Effector CD8-positive, alpha-beta T cell (primary cell): ENCODE results near the gene NCBP3.
"Not testable (repeated sequence)": the region's sequence is repeated elsewhere in the genome, so short reads cannot be mapped to it uniquely, and the experiment has no call there.

Experiments
- DNase-seq: peaks from one replicate; lab custom pipeline; 2025; lab: John Stamatoyannopoulos, UW

NCBP3 gene

GRCh38 chr17:3812771-3813170 lies 33.3 kb downstream of the NCBP3 start:
- no peak for DNase-seq

- DNase-seq = no peak
Observed at GRCh38 chr17:3812284-3812683, 33.8 kb downstream of the NCBP3 start.

GRCh38 chr17:3810019-3810418 lies 36.0 kb downstream of the NCBP3 start:
- no peak for DNase-seq

- DNase-seq = no peak
Observed at GRCh38 chr17:3809135-3809534, 36.9 kb downstream of the NCBP3 start.

- no peak for DNase-seq
Observed at GRCh38 chr17:3808701-3809100, 37.3 kb downstream of the NCBP3 start.

DNA sequence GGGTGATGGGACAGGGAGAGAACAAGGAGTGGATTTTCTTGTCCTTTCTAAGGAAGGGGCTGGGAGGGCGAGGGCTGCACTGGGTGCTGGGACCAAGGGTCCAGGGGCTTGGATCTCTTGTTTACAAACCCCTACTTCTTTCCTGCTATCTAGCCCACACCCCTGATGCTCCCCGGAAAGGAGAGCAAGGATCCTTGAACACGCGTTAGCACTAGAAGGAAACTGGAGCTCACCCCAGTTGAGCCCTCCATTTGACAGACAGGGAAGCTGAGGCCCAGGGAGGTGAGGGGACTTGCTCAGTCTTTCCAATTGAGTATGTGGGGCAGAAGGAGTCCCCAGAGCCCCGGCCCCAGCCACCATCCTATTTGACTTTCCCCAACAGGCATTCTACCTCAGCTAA lies 40.5 kb downstream of the NCBP3 start:
- DNase-seq = no peak

DNA sequence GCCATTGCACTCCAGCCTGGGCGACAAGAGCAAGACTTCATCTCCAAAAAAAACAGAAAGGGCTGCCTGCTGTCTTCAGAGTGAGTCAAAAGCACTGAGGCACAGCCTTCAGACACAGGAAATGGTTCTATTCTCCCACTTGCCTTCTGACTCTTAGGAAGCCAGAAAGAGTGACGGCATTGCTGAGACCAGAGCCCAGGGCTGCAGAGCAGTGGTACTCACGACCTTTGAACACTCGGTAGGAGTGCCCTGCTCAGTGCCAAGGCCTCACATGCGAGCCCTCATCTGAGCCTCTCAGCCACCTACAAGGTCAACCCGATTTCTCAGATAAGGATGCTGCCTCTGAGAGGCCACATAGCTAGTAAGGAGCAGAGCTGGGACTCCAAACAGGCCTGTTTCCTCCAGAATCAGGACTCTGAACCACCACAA lies 41.5 kb downstream of the NCBP3 start:
- DNase-seq = no peak

DNA sequence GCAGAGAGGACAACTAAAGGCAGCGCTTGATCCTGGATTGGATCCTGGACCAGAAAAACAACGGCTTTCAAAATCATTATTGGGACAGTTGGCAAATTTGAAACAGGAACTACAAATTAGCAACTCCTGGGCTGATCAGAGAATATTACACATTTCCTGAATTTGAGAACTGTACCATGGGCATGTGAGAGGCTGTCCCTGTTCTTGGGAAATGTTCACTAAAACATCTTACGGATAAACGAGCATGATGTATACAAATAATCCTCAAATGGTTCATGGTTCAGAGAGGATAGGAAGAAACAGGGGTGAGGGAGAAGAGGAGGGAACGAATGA lies 42.8 kb downstream of the NCBP3 start:
- no peak for DNase-seq

DNA sequence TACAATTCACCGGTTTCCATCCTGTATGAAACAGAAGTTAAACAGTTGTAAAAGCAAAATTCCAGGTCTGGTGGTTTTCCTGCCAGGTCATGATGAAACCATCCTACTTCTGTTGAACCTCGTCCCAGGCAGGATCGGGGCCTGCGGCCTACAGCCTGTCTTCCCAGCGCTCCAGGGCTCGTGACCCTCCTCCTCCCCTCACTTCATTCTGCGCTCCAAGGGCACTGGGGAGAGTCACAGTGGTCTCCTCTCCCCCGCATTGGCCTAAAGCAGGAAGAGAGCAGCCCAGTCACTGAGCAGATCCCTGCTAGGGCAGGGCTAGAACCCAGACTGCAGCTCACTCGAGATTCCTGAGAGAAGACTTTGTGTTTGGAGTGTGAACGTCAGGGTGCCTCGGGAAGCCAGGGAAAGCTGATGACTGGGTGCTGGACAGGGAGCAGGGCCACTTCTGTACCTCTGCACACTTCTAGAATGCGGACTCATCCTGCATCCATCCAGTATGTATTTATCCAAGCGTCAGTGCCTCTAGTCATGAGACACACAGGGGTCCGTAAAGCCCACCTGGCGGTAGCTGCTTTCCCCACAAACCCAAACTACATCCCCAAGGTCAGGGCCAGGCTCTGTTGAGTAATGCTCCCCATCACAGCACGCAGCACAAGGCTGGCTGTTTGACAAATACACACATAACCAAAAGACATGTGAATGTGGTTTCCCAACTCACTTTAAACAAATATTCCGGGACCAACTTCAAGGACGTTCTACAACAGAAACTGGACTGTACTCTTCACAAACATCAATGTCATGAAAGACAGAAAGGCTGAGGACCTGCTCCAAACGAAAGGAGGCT lies 43.4 kb downstream of the NCBP3 start:
- DNase-seq = no peak

GRCh38 chr17:3801792-3802191 lies 44.3 kb downstream of the NCBP3 start:
- DNase-seq = no peak

- no peak for DNase-seq
Observed at GRCh38 chr17:3801347-3801746, 44.7 kb downstream of the NCBP3 start.

- no peak for DNase-seq
Observed at GRCh38 chr17:3800362-3801271, 45.4 kb downstream of the NCBP3 start, which contains the start of gene ITGAE. ITGAE (minus strand) TSS chr17:3801188; CDS start chr17:3801144, 44 bp downstream.

DNA sequence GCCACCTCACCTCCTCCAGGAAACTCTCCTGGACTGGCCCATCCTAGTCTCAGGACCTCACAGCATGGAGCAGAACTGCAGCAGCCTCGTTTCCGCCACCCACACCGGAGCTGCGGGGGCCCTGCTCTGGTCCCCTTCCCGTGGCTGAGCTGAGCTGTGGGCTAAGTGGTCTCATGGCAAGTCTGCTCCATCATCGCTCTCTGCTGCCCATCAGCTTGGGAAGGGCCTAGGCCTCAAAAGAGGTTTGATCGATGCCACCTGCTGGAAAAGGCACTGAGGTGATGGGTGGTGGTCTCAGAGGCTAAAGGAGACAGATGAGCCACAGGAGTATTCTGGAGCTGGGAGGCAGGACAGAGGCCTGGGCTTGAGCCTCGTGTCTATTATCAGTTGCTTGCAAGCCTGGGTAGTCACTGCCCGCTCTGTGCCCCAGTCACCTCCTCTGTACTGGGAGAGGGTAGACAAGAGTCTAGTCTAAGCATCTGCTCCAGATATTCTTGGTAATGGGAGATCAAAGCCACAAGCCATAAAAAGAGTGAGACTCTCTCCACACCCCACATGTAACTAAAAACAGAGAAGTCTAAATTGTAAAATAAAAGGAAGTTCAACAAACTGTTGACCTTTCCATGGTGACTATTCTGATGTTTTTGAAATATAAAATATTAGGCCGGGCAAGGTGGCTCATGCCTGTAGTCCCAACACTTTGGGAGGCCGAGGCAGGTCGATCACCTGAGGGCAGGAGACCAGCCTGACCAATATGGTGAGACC lies 46.7 kb downstream of the NCBP3 start:
- no peak for DNase-seq

GRCh38 chr17:3798273-3799180 lies 47.5 kb downstream of the NCBP3 start:
- DNase-seq = no peak

- no peak for DNase-seq
Observed at GRCh38 chr17:3796822-3797170, 49.2 kb downstream of the NCBP3 start.

- peak; percentile 15 for DNase-seq
Observed at GRCh38 chr17:3796110-3796821, 49.8 kb downstream of the NCBP3 start.

GRCh38 chr17:3795390-3796102 lies 50.5 kb downstream of the NCBP3 start:
- DNase-seq = no peak

DNA sequence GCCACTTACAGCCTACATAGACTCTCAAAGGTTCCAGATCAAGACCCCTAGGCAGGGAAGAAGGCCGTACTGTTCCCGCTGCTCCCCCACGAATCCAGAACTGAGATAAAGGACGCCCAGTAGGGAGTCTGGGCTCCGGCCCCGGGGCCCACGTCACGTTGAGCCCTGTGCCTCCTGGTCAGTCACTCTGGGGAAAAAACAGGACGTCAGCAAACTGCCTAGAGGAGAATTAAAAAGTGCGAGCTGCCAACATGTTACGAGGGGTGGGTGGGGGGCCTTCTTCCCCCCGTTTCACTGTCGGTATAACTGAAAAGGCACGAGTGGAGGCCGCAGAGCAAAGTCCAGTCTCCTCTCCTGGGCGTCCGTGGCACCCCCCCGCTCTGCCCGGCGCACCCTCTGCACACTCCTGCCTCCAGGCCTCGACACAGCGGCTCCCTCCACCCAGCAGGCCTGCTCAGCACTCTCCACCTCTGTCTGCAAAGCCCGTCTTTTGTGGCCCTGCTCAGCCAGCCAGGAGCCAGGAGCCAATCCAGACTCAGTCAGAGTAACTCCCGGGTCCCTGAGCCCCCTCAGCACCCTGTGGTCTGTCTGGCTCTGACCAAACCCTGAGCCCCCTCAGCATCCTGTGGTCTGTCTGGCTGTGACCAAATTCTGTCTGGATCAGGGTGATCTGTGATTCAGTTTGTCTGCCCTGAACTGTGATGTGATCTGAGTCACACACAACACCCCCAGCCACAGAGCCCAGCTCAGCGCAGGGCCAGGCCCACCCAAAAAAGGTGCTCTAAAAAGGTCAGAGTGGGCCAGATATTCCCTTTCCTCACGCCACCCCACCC lies 51.3 kb downstream of the NCBP3 start:
- no peak for DNase-seq

GRCh38 chr17:3794152-3794551 lies 51.9 kb downstream of the NCBP3 start:
- not testable (repeated sequence) for DNase-seq
